ENCODE data around the gene MIER3.

DNA sequence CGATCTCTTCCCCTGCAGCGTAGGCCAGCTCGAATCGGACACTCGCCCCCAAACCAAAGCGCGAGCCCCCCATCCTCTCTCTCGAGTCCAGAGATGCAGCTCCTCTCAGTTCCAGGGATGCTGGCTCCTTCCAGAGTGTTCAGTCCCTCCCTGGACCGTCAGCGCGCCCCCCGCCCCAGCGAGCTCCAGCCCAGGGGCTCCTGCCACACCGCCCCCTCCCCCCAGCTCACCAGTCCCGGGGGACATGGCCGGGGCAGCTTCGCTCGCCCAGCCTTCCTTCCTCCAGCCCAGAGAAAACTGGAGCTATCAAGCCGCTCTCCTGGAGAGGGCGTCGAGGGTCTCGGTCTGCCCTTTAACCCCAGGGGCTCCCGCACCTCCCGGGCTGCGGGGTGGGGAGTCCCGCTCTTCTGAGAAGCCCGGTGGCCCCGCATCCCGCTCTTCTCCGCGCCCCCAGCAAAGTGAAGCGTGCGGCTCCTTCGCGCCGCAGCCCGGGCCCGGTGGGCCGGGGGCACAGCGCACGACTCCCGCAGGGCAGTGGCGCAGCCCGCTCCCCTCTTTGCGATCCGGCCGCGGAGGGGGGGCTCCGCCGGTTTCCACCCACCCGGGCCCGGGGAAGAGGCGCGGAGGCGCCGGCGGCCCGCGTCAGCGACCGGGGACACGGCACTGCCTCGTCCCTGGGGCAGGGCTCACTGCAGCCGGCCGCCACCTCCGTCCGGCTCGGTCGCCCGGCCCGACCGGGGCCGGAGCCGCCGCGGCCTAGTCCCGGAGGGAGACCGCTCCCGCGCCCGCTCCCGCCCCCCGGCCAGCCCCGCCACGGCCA, 587 bp downstream of the MIER3 start:
- TF ChIP-seq, protein P1, sequence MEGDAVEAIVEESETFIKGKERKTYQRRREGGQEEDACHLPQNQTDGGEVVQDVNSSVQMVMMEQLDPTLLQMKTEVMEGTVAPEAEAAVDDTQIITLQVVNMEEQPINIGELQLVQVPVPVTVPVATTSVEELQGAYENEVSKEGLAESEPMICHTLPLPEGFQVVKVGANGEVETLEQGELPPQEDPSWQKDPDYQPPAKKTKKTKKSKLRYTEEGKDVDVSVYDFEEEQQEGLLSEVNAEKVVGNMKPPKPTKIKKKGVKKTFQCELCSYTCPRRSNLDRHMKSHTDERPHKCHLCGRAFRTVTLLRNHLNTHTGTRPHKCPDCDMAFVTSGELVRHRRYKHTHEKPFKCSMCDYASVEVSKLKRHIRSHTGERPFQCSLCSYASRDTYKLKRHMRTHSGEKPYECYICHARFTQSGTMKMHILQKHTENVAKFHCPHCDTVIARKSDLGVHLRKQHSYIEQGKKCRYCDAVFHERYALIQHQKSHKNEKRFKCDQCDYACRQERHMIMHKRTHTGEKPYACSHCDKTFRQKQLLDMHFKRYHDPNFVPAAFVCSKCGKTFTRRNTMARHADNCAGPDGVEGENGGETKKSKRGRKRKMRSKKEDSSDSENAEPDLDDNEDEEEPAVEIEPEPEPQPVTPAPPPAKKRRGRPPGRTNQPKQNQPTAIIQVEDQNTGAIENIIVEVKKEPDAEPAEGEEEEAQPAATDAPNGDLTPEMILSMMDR (IDR thresholded peaks at IDR 0.05): no peak
- TF ChIP-seq POLR2A (IDR thresholded peaks at IDR 0.05) (no peak), POLR2AphosphoS5 (IDR thresholded peaks at IDR 0.05) (no peak), EP300 (IDR thresholded peaks at IDR 0.05) (no peak)
